GOT3 (cell line): ENCODE results near the gene CHAF1A.

Source experiments
- DNase-seq: peaks from one replicate; lab custom pipeline; 2025; ENCODE audit warnings: mixed read lengths; lab: John Stamatoyannopoulos, UW

The CHAF1A gene

DNA sequence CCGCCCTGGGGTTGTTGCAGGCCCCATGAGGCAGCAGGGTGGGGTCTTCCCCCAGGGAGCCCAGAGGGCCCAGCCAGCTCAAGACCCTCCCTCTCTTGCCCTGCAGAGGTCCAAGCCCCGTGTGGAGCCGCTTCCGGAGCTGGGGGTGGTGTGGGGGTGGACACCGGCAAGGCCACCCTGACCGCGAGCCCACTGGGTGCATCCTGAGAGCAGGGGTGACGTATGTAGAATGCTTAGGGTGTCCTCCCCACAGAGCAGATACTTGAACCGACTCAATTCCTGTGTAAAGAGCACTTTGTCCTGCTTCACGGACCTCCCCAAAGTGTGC is 40.3 kb downstream of the CHAF1A start:
- DNase-seq: no peak

DNA sequence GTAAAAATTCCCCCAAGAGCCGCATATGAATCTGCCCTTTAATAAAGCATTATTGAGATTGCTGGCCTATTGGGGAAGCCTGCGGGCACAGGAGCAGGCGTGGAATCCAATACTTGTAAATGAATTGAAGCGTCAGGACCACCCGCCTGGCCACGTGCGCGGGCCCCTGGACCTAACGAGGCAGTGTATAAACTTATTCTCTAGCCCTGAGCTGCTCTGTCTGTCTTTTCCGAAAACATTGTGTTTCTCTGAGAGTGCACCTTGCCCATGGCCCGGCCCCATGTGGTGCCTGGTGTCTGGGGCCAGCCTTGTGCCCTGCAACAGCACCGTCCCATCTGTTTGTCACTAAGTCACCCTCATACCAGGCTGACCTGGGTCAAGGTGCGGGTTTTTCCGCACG is 40.7 kb downstream of the CHAF1A start:
- no peak for DNase-seq

DNA sequence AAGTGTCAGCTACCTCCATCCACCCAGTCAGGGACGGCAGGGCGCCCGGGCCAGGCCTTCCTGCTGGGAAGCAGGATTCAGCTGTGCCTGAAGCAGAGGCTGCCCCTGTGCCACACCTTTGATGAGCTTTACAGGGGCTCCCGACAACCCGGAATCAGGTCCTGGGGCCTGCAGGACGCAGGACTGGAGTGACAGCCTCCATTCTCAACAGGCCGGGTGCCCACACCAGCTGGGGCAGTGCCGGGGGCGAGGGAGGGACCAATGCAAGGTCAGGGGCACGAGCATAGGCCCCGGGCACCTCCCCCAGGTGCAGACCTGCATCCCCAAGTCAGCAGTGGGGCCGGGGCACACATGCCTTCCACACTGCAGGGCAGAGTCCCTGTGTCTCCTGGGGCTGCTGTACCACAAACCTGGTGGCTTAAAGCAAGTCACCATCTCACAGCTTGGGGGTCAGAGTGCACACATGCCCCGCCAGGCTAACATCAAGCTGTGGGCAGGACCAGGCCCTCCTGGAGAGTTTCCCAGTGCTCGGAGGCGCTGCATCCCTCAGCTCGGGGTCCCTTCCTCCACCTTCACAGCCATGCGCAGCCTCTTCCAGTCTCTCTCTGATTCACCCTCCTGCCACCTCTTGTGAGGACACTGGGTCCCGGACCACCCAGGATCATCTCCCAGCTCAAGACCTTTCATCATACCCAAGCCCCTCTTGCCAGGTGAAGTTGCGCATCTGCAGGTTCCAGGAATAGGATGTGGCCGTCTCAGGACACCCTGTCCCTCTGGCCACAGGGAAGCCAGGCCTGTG is 41.7 kb downstream of the CHAF1A start:
- DNase-seq: no peak

DNA sequence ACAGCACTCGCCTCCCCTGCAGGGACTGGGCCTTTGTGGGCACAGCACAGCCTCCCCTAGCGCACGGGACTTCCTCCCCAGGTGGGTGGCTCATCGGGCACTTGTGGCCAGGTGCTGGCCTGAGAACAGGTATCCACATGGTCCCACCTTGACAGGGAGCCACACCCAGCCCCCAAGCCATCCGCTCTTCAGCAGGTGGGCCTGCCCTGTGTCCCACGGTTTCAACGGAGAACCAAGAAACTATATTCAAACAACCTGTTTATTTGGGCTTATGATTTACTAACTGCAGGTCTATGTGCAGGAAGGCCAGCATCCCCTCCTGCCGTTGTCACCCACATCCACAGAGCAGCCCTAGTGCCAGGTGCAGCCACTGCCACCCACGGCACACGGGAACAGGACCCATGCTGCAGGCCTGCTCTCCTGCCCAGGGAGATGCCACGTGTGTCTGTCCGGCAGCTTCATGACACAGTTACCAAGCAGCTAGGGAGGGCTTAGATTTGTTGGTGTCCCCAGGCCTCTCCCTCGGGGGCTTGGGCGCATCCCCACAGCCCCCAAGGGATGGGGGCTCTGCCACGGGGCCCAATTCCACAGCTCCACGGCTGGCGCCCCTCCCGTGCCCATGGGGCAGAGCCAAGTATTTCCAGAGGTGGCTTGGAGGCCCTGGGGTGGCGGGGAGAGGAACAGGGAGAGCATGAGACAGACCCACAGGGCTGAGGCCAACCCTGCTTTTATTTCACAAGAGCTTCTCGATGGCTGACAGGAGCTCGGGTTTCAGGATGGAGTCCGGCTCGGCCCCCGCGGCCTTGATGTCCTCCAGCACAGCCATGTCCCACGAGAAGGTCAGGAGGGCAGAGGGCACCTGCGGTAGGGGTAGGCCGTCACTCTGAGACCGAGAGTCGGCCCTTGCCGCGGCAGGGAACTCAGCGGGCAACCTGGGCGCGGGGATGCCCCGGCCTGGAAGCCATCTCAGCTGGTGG is 42.6 kb downstream of the CHAF1A start:
- no peak for DNase-seq

DNA sequence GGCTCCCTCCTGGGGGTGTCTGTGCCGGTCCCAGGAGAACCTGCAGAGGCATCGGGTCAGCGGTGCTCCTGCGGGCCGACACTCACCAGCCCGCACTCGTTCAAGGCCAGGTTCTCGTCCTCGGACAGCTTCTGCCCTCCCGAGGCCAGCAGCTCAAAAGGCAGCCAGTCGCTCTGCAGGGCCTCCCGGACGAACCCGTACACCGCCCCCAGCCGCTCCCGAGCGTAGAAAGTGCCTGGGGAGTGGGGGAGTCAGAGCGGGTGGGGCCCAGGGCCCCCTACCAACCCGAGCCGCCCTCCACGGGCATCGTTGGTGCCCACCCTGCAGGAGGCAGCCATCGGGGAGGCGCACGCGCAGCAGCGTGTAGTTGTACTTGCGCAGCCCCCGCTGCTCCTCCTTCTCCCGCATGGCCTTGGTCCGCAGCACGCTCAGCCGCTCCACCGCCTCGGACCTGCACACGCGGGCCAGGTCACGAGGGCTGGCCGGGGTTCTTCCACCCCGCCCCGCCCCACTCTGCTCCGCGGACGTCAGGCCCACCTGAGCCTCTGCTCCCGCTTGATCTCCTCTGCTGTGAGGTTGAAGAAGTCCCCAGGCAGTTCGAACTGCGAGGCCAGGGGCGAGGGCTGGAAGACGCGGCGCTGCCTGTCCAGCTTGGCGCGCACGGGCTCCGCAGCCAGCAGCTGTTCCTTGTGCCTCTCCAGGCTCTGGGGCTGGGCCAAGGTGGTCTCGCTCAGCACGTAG is 43.7 kb downstream of the CHAF1A start:
- DNase-seq: no peak

DNA sequence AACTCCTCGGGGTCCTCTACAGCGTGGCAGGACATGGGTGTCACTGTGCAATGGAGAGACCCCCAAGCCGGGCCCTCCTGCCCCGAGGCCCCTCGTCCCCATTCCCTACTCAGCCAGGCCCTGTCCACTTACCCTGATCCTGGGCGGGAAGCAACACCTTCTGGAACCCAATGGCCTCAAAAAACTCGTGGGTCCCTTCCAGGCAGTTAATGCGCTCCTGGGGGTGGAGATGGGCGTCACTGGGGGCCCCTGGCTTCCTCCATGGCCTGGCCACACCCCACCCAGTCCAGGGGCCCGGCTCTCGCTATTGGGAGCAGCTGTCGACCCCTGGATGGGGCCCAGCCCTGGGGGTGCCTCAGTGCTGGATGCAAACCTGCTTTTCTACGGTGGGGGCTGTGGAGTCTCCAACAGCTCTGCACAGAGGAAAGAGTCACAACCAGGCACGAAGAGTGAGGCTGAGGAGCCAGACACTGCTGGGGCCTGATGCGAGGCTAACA is 44.3 kb downstream of the CHAF1A start:
- no peak for DNase-seq

DNA sequence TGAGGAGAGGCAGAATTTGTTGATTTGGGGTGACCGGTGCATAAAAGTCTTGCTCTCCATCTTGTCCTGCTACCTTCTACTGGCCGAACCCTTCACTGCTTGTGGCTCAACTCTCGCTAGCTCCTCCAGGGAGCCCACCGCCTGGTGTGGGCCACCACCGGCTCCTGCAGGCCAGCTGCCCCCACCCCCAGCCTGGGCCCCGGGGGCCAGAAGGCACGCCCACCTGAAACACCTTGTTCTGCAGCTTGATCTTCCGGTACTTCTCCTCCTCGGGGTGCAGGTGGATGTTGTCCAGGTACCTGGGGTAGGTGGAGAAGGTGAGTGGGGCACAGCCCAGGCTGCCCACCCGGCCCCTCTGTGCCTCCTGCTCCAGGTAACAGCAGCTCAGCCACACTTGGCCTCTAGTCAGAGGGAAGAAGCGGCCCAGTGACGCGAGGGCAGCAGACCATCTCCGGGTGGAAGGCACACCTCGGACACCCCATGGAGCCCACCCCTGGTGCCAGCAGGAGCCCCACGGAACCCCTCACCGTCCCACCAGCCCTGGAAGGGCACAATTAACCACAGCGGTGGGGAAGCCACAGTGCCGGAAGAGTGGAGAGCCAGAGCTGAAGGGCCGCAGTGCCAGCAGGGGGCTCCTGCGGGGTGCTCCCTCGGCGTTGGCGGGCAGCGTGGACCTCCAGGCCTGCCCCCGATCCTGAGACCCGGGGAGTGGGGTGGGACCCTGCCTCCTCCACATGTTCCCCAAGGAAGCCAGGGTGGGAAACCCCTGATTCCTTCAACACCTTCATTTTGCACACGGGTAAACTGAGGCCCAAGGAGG is 45.1 kb downstream of the CHAF1A start:
- no peak for DNase-seq

DNA sequence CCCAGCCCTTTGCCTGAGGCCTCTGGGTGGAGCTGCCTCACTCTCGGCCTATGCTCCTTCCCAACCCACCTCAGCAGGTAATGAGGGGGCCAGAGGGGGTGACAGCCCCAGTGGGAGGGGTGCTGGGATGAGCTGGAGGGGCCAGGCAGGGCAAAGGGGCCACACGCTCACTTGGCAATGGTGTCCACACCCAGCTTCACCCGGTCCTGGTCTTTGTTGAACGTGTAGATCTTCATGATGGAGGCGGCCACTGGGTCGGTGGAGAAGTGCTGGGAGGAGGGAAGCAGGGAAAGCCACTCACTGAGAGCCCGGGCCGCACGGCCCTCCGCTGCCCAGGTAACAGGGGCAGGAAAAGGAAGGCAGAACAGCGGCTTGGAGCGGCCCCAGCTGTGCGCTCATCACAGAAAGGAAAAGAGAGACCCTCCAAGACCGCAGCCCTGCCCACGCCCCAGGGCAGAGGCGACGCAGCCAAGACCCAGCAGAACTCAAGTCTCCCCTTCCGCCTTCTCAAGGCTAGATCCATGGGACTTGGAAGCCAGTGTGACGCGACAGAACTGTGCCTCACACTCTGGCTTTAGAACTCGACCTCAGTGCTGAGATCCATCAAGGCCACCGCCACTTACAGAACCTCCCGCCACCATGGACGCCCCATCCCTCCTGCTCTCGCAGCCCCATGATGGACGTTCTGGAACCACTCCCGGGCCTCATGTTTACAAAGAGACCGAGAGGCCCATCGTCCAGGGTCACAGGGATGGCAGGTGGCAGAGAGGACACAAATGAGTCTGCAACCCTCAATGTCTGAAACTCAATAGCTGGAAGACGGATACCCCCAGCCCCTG is 45.9 kb downstream of the CHAF1A start:
- no peak for DNase-seq

DNA sequence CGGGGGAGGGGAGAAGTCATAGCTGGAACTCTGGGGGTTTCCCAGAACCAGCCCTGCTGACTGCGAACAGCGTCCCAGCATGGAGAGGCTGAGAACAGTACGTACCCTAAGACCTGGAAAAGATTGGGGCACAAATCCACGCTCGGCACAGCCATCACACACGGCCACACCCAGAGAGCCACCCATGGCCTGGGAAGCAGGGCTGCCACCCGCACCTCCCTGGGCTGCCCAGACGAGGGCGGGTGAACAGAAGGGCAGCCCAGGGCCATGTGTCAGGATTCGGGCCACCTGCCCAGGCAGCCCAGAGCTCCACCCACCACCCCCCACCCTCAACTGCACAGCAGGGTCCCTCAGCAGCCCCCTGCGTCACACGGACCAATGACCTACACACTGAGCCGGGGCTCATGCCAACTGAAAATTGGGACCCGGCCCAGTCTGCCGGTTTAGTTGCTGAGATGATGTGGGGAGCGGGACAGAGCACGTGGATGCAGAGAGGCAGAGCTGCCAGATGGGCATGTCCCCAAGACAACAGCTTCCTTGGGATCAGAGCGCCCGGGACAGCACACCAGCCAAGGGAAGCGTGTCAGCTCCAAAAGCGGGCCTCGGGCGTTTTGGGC is 46.7 kb downstream of the CHAF1A start:
- no peak for DNase-seq

DNA sequence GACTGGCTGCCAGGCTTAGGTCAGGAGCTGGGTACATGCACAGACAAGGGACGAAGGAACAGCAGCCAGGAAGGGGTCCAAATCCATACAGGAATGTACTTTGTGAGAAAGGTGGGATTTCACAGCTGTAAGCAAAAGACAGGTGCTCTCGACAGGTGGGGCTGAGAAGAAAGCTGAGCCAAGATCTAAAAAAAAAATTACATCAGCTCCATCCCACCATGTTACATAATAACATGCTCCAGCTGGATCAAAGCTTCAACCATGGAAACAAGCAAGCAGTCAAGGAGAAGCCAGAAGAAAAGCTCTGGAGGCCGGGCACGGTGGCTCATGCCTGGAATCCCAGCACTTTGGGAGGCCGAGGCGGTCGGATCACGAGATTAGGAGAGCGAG is 47.2 kb downstream of the CHAF1A start:
- no peak for DNase-seq

DNA sequence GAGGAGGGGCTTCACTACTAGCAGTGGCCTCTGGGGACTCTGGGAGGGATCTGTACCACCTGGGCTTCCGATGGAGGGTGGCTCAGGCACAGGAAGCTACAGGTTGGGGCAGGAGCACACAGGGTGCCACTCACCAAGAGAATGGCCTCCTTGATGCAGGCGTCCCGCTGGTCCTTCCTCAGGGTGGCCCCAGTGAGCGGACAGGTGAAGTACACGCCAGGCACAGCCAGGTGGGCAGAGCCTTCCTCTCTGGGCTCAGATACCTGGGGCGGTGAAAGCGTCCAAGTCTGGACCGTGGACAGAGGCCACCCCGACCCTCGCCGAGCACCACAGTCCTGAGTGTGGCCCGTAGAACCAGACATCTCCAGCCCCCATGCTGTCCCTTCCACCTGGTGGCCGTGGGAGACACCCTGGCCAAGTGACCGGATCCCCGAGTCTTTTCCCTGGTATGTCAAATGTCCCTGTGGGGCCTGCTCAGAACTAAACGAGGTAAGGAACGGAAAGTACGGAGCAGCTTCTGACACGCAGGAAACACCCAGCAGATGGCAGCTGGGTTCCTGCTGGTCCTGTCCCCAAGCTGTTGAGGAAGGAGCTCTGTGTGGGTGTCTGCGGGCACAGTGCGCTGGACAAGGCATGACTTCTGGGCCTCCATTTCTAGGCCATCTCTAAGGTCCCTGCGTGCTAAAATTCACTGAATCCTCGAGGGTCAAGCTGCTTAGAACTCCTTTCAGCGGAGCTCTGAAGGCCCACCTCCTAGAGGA is 50.0 kb downstream of the CHAF1A start:
- no peak for DNase-seq

DNA sequence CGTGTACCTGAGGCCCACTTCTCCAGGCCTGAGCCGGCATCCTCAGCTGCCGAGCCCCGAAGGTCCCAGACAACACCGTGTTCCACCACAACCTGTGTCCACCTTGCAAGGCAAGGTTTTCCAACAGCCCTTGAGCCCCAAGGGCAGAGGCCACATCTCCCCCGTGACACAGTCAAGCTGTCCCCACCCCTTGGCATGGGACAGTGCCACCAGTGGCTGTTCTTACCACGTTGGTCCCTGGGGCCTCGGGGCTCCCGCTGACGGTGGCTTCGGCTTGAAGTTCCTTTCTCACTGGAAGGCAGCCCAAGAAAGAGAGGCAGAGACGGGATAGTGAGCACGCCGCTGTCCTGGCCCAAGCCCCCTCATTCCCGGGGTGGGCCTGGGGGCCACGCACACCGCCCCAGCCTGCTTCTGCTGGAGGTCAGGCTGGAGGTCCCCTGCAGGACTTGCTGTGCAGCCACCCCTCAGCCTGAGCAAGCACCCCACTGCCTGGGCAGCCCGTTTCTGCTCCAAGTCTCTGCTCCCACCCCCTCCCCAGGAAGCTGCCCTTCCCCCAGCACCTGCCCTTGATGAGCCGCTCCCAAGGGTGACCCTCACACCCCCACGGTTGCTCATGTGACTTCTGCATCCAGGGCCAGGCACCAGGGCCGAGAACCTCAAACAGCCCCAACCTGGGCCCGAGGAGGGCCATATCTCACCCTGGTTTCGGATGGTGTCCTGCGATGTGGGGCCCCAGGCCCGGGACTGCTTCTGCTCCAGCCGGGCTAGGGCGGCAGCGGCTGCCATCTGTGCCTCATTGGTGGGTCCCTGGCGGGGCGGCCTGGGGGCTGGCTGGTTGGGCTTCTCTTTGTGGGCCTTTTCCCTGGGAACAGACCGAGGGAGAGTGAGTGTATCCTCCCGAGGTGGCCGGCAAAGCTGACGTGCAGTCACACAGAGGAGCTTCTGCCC is 51.1 kb downstream of the CHAF1A start:
- DNase-seq: no peak

DNA sequence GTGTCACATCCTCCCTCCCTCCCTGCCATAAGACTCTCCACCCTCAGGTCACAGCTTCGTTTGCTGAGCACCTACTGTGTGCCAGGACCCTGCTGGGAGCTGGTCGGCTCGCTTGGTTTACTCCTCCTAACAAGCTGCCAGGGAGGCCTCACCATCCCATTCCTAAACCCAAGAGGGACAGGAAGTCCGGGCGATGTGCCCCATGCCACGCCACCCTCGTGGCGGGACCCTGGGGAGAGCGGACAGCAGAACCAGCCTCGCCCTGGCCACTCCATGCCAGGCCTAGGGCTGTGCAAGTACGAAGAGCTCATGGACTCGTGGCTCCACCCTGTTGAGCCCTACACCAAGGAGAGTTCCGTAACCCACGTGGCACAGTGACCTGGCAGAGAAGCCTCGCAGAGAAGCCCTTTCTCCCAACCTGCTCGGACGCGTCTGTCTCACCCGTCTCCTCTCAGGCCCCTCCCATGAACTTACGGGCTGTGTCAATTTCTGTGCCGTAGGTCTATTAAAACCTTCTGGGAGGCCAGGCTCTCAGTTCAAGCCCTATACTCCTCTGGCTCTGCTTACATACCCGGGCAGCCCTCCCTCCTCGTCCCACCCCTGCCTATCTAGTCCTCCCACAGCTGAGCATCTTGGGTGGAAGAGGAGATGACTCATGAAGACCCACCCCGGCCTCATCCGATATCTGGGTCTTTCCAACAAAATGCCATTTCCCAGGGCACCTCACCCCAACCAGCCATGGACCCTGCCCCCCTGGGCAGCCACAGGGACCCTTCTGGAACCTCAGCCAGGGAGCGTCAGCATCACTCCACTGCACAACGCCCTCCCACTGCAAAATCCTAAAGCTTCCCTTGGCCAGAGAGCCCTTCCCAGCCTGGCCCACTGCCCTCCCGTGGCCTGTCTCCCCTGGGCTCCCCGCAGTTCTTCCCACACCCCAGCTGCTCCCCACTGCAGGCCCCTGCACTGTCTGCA is 52.6 kb downstream of the CHAF1A start:
- DNase-seq: no peak

DNA sequence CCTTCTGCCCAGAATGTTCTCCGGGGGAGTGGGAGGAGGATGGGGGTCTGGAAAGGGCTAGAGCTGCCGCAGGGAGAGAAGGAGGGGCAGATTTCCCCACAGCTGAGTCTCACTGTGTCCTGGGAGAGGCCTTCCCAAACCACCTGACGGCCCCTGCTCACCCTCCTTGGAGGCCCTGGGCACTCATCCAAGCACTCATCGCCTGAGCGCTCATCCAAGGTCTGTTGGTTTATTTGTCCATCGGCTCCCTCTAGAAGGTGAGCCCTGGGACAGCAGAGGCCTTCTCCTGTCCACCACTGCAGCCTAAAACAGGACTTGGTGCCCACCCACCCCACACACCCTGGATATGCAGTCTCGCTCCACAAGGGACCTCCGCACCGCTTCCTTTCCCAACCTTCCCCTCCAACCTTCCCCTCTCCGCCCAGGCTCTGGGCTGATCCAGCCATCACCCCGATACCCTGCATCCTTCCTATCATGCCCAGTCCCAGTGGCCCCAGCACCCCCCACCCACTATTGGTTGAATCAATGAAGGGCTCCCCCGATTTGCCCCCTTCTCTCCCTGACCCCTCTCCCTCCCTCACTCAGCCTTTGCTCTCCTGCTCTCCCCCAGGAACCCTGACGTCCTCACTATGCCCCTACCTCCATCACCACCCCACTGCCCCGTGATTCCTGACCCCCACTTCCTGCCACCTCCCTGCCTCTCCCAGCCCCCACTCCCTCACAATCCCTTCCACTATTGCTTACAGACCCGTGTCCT is 53.5 kb downstream of the CHAF1A start:
- peak; percentile 19 for DNase-seq

DNA sequence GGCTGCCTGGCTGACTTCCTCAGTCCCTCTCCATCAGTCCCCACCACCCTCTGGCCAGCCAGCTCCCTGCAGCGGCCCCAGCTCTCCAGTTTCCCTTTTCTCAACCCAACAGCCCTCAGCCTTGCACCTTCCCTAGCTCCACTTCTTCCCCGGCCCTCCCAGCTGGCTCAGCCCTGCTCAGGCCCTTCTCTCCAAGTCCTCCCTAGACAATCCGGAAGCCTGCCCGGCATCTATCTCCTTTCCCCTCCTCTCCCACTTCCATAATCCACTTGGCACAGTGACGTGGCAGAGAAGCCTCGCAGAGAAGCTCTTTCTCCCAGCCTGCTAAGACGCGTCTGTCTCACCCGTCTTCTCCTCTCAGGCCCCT is 54.0 kb downstream of the CHAF1A start:
- DNase-seq: no peak
